Progenitor cell of endocrine pancreas (in vitro differentiated cells): ENCODE results near the gene CLEC18B. TPM values are rescaled to one million over a fixed set of nuclear protein-coding genes. Genes with fewer than 3 reads are reported as not detected.
"Not testable (repeated sequence)": the region's sequence is repeated elsewhere in the genome, so short reads cannot be mapped to it uniquely, and the experiment has no call there.

ENCODE experiments used
- DNase-seq: peaks from one replicate; pipeline ENCODE4 v3.0.0; 2021; ENCODE audit warnings: low spot score; ENCODE audit not compliant: unreplicated experiment
- H3K27ac Mint-ChIP-seq: 2 replicates; pipeline ENCODE4 v1.8.0; 2021; ENCODE audit warnings: mild to moderate bottlenecking, moderate library complexity, mixed read lengths
- H3K27me3 Mint-ChIP-seq: 2 replicates; pipeline ENCODE4 v1.8.0; 2021; ENCODE audit warnings: mixed read lengths
- H3K36me3 Mint-ChIP-seq: 2 replicates; pipeline ENCODE4 v1.8.0; 2022; ENCODE audit warnings: mixed read lengths; ENCODE audit not compliant: insufficient read depth
- H3K4me1 Mint-ChIP-seq: 2 replicates; pipeline ENCODE4 v1.8.0; 2021; ENCODE audit warnings: low read depth, mixed read lengths
- H3K4me3 Mint-ChIP-seq: 2 replicates; pipeline ENCODE4 v1.8.0; 2021; ENCODE audit warnings: low read depth, mild to moderate bottlenecking, moderate library complexity, mixed read lengths
- H3K9me3 Mint-ChIP-seq: 2 replicates; pipeline ENCODE4 v1.8.0; 2021; ENCODE audit warnings: low read depth, mixed read lengths
- total RNA-seq: library from RNA; stranded (reverse); gene quantifications from 2 replicates; pipeline ENCODE4 v1.2.1, GENCODE V29; 2021

CLEC18B gene
- total RNA-seq, 1 donor from 2014 or later = 3.0 TPM

- not testable (repeated sequence) for H3K9me3 Mint-ChIP-seq, DNase-seq, H3K4me3 Mint-ChIP-seq
Observed at GRCh38 chr16:74417897-74418296, 3.4 kb downstream of the CLEC18B start.

GRCh38 chr16:74413920-74414319 lies 7.4 kb downstream of the CLEC18B start:
- H3K4me3 Mint-ChIP-seq, DNase-seq, H3K27me3 Mint-ChIP-seq, H3K4me1 Mint-ChIP-seq, H3K9me3 Mint-ChIP-seq, H3K36me3 Mint-ChIP-seq, H3K27ac Mint-ChIP-seq: not testable (repeated sequence)

More at GRCh38 chr16:74417897-74418296, 3.4 kb downstream of the CLEC18B start:
- not testable (repeated sequence) for H3K27me3 Mint-ChIP-seq, H3K4me1 Mint-ChIP-seq, H3K36me3 Mint-ChIP-seq, H3K27ac Mint-ChIP-seq

- not testable (repeated sequence) for H3K27ac Mint-ChIP-seq, H3K9me3 Mint-ChIP-seq, H3K4me1 Mint-ChIP-seq, H3K36me3 Mint-ChIP-seq, H3K27me3 Mint-ChIP-seq, DNase-seq, H3K4me3 Mint-ChIP-seq
Observed at GRCh38 chr16:74413485-74413884, 7.8 kb downstream of the CLEC18B start.

GRCh38 chr16:74412775-74413390 lies 8.4 kb downstream of the CLEC18B start:
- not testable (repeated sequence) for H3K4me1 Mint-ChIP-seq, DNase-seq, H3K27ac Mint-ChIP-seq, H3K27me3 Mint-ChIP-seq, H3K36me3 Mint-ChIP-seq, H3K4me3 Mint-ChIP-seq, H3K9me3 Mint-ChIP-seq

- H3K27ac Mint-ChIP-seq, H3K4me1 Mint-ChIP-seq, DNase-seq, H3K36me3 Mint-ChIP-seq, H3K27me3 Mint-ChIP-seq, H3K4me3 Mint-ChIP-seq, H3K9me3 Mint-ChIP-seq: not testable (repeated sequence)
Observed at GRCh38 chr16:74412138-74412774, 9.0 kb downstream of the CLEC18B start.

- not testable (repeated sequence) for H3K27ac Mint-ChIP-seq, H3K27me3 Mint-ChIP-seq, H3K9me3 Mint-ChIP-seq
Observed at GRCh38 chr16:74410981-74411380, 10.3 kb downstream of the CLEC18B start.

GRCh38 chr16:74410057-74410957 lies 11.0 kb downstream of the CLEC18B start:
- not testable (repeated sequence) for DNase-seq, H3K4me3 Mint-ChIP-seq, H3K27ac Mint-ChIP-seq, H3K27me3 Mint-ChIP-seq, H3K4me1 Mint-ChIP-seq, H3K36me3 Mint-ChIP-seq, H3K9me3 Mint-ChIP-seq

More at GRCh38 chr16:74410981-74411380, 10.3 kb downstream of the CLEC18B start:
- not testable (repeated sequence) for H3K4me3 Mint-ChIP-seq, H3K36me3 Mint-ChIP-seq, H3K4me1 Mint-ChIP-seq, DNase-seq

- H3K4me1 Mint-ChIP-seq, H3K27me3 Mint-ChIP-seq, H3K4me3 Mint-ChIP-seq, H3K27ac Mint-ChIP-seq, H3K36me3 Mint-ChIP-seq, DNase-seq, H3K9me3 Mint-ChIP-seq: not testable (repeated sequence)
Observed at GRCh38 chr16:74409185-74409981, 11.9 kb downstream of the CLEC18B start.

GRCh38 chr16:74407362-74407705 lies 13.9 kb downstream of the CLEC18B start:
- not testable (repeated sequence) for H3K9me3 Mint-ChIP-seq

GRCh38 chr16:74406600-74407361 lies 14.5 kb downstream of the CLEC18B start:
- peak; percentile 42 for DNase-seq
- H3K27ac Mint-ChIP-seq, H3K4me1 Mint-ChIP-seq, H3K27me3 Mint-ChIP-seq, H3K4me3 Mint-ChIP-seq, H3K36me3 Mint-ChIP-seq, H3K9me3 Mint-ChIP-seq: not testable (repeated sequence)

More at GRCh38 chr16:74407362-74407705, 13.9 kb downstream of the CLEC18B start:
- H3K4me1 Mint-ChIP-seq, H3K4me3 Mint-ChIP-seq, H3K27me3 Mint-ChIP-seq, DNase-seq, H3K36me3 Mint-ChIP-seq, H3K27ac Mint-ChIP-seq: not testable (repeated sequence)

- not testable (repeated sequence) for DNase-seq, H3K27me3 Mint-ChIP-seq, H3K9me3 Mint-ChIP-seq, H3K4me1 Mint-ChIP-seq, H3K27ac Mint-ChIP-seq, H3K4me3 Mint-ChIP-seq, H3K36me3 Mint-ChIP-seq
Observed at GRCh38 chr16:74404148-74404933, 16.9 kb downstream of the CLEC18B start.
